Loucy (cell line): ENCODE results near the gene BIN2.
"Not testable (repeated sequence)": the region's sequence is repeated elsewhere in the genome, so short reads cannot be mapped to it uniquely, and the experiment has no call there.

ENCODE experiments used
- H2AFZ ChIP-seq: fragments of 200-600 bp; sonication (generic); 2 replicates; pipeline ENCODE4 v1.6.0; 2016; ENCODE audit warnings: antibody characterized with exemption, mild to moderate bottlenecking, low read length, moderate library complexity
- H3F3A ChIP-seq: fragments of 200-600 bp; 2 replicates; pipeline ENCODE4 v1.6.0; 2016; ENCODE audit warnings: antibody characterized with exemption, low read depth, mild to moderate bottlenecking
- H3K27me3 ChIP-seq: fragments of 200-600 bp; sonication (generic); 2 replicates; pipeline ENCODE4 v1.6.1; 2014; ENCODE audit warnings: low read length, mild to moderate bottlenecking; ENCODE audit not compliant: insufficient read depth, poor library complexity, severe bottlenecking
- H3K36me3 ChIP-seq: fragments of 200-600 bp; sonication (generic); 2 replicates; pipeline ENCODE4 v1.6.1; 2016; ENCODE audit warnings: low read length; ENCODE audit not compliant: insufficient read depth
- H3K4me1 ChIP-seq: fragments of 200-600 bp; sonication (generic); 2 replicates; pipeline ENCODE4 v1.5.1; 2014; ENCODE audit warnings: low read length, mild to moderate bottlenecking; ENCODE audit not compliant: insufficient read depth, poor library complexity, severe bottlenecking
- H3K4me2 ChIP-seq: fragments of 200-600 bp; sonication (generic); 2 replicates; pipeline ENCODE4 v1.6.0; 2014; ENCODE audit warnings: antibody characterized with exemption, low read length, low read depth, mild to moderate bottlenecking; ENCODE audit not compliant: poor library complexity, severe bottlenecking
- H3K4me3 ChIP-seq: fragments of 200-600 bp; sonication (generic); 2 replicates; pipeline ENCODE4 v1.5.1; 2014; ENCODE audit warnings: low read length, mild to moderate bottlenecking, mixed read lengths; ENCODE audit not compliant: poor library complexity, severe bottlenecking
- H3K79me2 ChIP-seq: fragments of 200-600 bp; sonication (generic); 2 replicates; pipeline ENCODE4 v1.6.1; 2014; ENCODE audit warnings: low read length; ENCODE audit not compliant: insufficient read depth
- H3K9ac ChIP-seq: fragments of 200-600 bp; sonication (generic); 2 replicates; pipeline ENCODE4 v1.6.0; 2014; ENCODE audit warnings: mild to moderate bottlenecking, low read depth, low read length, moderate library complexity; ENCODE audit not compliant: poor library complexity, severe bottlenecking
- H3K9me2 ChIP-seq: fragments of 200-600 bp; sonication (generic); replicated peaks from 2 replicates; pipeline ENCODE4 v1.6.1; 2016; ENCODE audit warnings: low read depth, low read length, mixed read lengths
- H3K9me3 ChIP-seq: fragments of 200-600 bp; sonication (generic); 2 replicates; pipeline ENCODE4 v1.6.1; 2014; ENCODE audit warnings: mild to moderate bottlenecking, antibody characterized with exemption, low read length, low read depth; ENCODE audit not compliant: insufficient read depth
- H4K20me1 ChIP-seq: fragments of 200-600 bp; sonication (generic); 2 replicates; pipeline ENCODE4 v1.6.0; 2014; ENCODE audit warnings: antibody characterized with exemption, low read length, mild to moderate bottlenecking; ENCODE audit not compliant: insufficient read depth, poor library complexity, severe bottlenecking
- CTCF ChIP-seq: fragments of 200-600 bp; sonication (generic); conservative IDR thresholded peaks from 2 replicates; pipeline ENCODE4 v1.5.1; 2014; ENCODE audit warnings: mild to moderate bottlenecking, antibody characterized with exemption, low read length
- EZH2phosphoT487 ChIP-seq: fragments of 200-600 bp; IDR thresholded peaks from 2 replicates; pipeline ENCODE4 v1.6.1; 2018; ENCODE audit warnings: antibody characterized with exemption, mild to moderate bottlenecking, moderate library complexity, borderline replicate concordance

The BIN2 gene

DNA sequence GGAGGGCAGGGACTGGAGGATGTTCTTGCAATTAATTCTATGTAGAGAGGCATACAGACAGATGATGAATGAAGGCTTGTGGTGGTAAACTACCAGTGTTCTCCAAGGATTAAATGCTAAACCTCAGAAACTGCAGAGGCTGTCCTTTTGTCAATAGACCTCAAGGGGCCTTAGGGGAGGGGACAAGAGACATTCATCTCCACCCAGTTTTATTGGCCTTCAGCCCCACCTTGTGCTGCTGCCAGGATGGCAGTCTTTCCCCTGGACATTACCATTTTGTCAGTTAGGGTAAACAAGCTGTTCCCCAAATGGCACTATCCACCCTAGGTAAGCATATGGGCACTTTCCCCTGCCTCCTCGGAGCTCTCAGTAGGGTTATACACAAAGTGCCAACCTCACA, 48.9 kb downstream of the BIN2 start:
- H4K20me1 ChIP-seq: no peaks in the 10 kb centered on the region
- no peak overlapping the region for H3K4me3 ChIP-seq
- H3K27me3 ChIP-seq: no peaks in the 10 kb centered on the region
- TF ChIP-seq CTCF: no peak
- no peak for TF ChIP-seq EZH2phosphoT487
- peaks cover 8% of the 10 kb centered on the region for H3K4me1 ChIP-seq
- H3K4me2 ChIP-seq: no peak overlapping the region
- no peak overlapping the region for H3K9ac ChIP-seq
- H3K9me3 ChIP-seq: no peaks in the 10 kb centered on the region
- no peak overlapping the region for H2AFZ ChIP-seq
- no peaks in the 10 kb centered on the region for H3K36me3 ChIP-seq
- H3K79me2 ChIP-seq: peaks cover 8% of the 10 kb centered on the region; the same call in 1 of the 2 replicates
- H3F3A ChIP-seq: no peaks in the 10 kb centered on the region
- H3K9me2 ChIP-seq: no peaks in the 10 kb centered on the region

DNA sequence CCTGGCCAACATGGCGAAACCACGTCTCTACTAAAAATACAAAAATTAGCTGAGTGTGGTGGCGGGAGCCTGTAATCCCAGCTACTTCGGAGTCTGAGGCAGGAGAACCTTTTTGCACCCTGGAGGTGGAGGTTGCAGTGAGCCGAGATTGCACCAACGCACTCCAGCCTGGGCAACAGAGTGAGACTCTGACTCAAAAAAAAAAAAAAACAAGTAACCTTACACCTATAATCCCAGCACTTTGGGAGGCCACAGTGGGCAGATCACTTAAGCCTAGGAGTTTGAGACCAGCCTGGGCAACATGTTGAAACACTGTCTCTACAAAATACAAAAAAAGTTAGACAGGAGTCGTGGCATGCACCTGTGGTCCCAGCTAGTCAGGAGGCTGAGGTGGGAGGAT, 51.2 kb downstream of the BIN2 start:
- not testable (repeated sequence) for H3K9me2 ChIP-seq, H3K9ac ChIP-seq, H3K36me3 ChIP-seq, H3K4me3 ChIP-seq, H3K27me3 ChIP-seq, H3F3A ChIP-seq, H3K4me2 ChIP-seq, H3K9me3 ChIP-seq, H4K20me1 ChIP-seq, H2AFZ ChIP-seq
- H3K4me1 ChIP-seq: peaks cover 26% of the 10 kb centered on the region
- peaks cover 27% of the 10 kb centered on the region for H3K79me2 ChIP-seq

DNA sequence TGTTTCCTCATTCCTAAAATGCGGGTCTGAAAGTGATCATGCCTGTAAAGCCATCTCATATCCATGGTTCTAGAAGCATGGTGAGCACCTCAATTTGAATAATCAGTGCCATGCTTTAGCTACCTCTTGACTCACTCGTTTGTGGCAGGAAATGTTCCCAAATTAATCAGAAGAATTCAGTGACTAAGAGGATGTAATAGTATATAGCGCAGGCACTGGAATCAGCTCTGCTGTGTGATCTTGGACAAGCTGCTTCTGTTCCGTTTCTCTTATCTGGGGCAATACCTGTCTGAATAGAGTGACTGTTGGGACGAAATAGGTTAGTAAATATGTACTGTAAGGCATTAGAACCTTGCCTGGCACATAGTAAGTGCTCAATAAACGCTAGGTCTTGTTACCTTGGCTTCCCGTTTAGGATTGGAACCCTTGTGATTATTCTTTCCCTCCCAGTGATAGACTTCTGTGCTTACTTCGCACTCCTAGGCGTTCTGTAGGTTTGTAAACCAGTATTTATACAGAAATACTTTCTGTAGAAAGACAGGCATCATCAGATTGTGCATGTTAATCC, 52.9 kb downstream of the BIN2 start:
- peak overlapping the region; percentile 98 for H3K4me2 ChIP-seq
- no peaks in the 10 kb centered on the region for H3K9me3 ChIP-seq
- no peaks in the 10 kb centered on the region for H3K36me3 ChIP-seq
- H3K9ac ChIP-seq: peak overlapping the region; percentile 84
- peaks cover 38% of the 10 kb centered on the region for H3K79me2 ChIP-seq
- H3K9me2 ChIP-seq: no peaks in the 10 kb centered on the region
- H3F3A ChIP-seq: no peaks in the 10 kb centered on the region
- no peak for TF ChIP-seq CTCF
- TF ChIP-seq EZH2phosphoT487: no peak
- no peaks in the 10 kb centered on the region for H3K27me3 ChIP-seq
- H3K4me3 ChIP-seq: peak overlapping the region; percentile 90
- peaks cover 5% of the 10 kb centered on the region for H4K20me1 ChIP-seq
- peak overlapping the region; percentile 91 for H2AFZ ChIP-seq
- peaks cover 34% of the 10 kb centered on the region for H3K4me1 ChIP-seq
